Measurements from ENCODE around the gene MAML2. TPM values are rescaled to one million over a fixed set of nuclear protein-coding genes. Genes with fewer than 3 reads are reported as not detected.
A peak's percentile ranks its signal among the peaks of the same experiment; 100 is the strongest.
"Not testable (repeated sequence)": the region's sequence is repeated elsewhere in the genome, so short reads cannot be mapped to it uniquely, and the experiment has no call there.

The MAML2 gene
- total RNA-seq, 2 experiments from 2014 or later = 11.8 to 12.5 TPM

- peaks cover 22% of the 10 kb centered on the region for H3K36me3 Mint-ChIP-seq (ENCODE audit: low read depth)
- peaks cover 81% of the 10 kb centered on the region for H3K4me1 Mint-ChIP-seq (ENCODE audit: low read depth)
- POLR2A ChIA-PET = interaction anchor here (0.8 to 2.2 kb wide), 7 partner anchors 12 to 154 kb away, joined by 3 to 12 read pairs (median 4); partner anchors contain the start of gene MAML2
- ATAC-seq (peak; percentile 60), DNase-seq (peak; percentile 58)
- TF ChIP-seq, protein P1, sequence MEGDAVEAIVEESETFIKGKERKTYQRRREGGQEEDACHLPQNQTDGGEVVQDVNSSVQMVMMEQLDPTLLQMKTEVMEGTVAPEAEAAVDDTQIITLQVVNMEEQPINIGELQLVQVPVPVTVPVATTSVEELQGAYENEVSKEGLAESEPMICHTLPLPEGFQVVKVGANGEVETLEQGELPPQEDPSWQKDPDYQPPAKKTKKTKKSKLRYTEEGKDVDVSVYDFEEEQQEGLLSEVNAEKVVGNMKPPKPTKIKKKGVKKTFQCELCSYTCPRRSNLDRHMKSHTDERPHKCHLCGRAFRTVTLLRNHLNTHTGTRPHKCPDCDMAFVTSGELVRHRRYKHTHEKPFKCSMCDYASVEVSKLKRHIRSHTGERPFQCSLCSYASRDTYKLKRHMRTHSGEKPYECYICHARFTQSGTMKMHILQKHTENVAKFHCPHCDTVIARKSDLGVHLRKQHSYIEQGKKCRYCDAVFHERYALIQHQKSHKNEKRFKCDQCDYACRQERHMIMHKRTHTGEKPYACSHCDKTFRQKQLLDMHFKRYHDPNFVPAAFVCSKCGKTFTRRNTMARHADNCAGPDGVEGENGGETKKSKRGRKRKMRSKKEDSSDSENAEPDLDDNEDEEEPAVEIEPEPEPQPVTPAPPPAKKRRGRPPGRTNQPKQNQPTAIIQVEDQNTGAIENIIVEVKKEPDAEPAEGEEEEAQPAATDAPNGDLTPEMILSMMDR (IDR thresholded peaks at IDR 0.05) = no peak
- CTCF ChIA-PET = interaction anchor here (0.8 to 1.5 kb wide), 10 partner anchors 12 to 174 kb away, joined by 3 to 5 read pairs (median 4); no protein-coding TSS in a partner anchor
- H3K4me3 Mint-ChIP-seq = peak overlapping the region; percentile 43
- H3K9me3 Mint-ChIP-seq = peaks cover 6% of the 10 kb centered on the region
- H3K27ac Mint-ChIP-seq = peak overlapping the region; percentile 86
- intact Hi-C loops (cut with micrococcal nuclease) = loop anchor here (2.0 kb wide), 1 partner anchor 154 kb away; the partner anchor contains the start of gene MAML2
- H3K27me3 Mint-ChIP-seq = no peaks in the 10 kb centered on the region
Observed at GRCh38 chr11:96188243-96189006, 154.6 kb downstream of the MAML2 start.

GRCh38 chr11:96187822-96188221 lies 155.2 kb downstream of the MAML2 start:
- H3K27ac Mint-ChIP-seq = peak overlapping the region; percentile 86
- POLR2A ChIA-PET = interaction anchor here (0.8 to 2.2 kb wide), 3 partner anchors 82 to 155 kb away, joined by 3 to 12 read pairs (median 5); partner anchors contain the start of gene MAML2
- H3K4me3 Mint-ChIP-seq = peak overlapping the region; percentile 43
- H3K36me3 Mint-ChIP-seq (ENCODE audit: low read depth) = peaks cover 22% of the 10 kb centered on the region
- no peaks in the 10 kb centered on the region for H3K27me3 Mint-ChIP-seq
- peak; percentile 68 for ATAC-seq
- intact Hi-C loops (cut with micrococcal nuclease) = loop anchor here (2.0 kb wide), 1 partner anchor 155 kb away; the partner anchor contains the start of gene MAML2
- CTCF ChIA-PET = interaction anchor here (0.8 to 1.2 kb wide), 3 partner anchors 23 to 100 kb away, joined by 3 to 4 read pairs (median 4); no protein-coding TSS in a partner anchor
- H3K4me1 Mint-ChIP-seq (ENCODE audit: low read depth) = peaks cover 79% of the 10 kb centered on the region
- DNase-seq = peak; percentile 72
- TF ChIP-seq, protein P1 (IDR thresholded peaks at IDR 0.05) = no peak
- peaks cover 6% of the 10 kb centered on the region for H3K9me3 Mint-ChIP-seq

- H3K27ac Mint-ChIP-seq = peak overlapping the region; percentile 86
- TF ChIP-seq, protein P1 (IDR thresholded peaks at IDR 0.05) = no peak
Observed at GRCh38 chr11:96186806-96187205, 156.2 kb downstream of the MAML2 start.

DNA sequence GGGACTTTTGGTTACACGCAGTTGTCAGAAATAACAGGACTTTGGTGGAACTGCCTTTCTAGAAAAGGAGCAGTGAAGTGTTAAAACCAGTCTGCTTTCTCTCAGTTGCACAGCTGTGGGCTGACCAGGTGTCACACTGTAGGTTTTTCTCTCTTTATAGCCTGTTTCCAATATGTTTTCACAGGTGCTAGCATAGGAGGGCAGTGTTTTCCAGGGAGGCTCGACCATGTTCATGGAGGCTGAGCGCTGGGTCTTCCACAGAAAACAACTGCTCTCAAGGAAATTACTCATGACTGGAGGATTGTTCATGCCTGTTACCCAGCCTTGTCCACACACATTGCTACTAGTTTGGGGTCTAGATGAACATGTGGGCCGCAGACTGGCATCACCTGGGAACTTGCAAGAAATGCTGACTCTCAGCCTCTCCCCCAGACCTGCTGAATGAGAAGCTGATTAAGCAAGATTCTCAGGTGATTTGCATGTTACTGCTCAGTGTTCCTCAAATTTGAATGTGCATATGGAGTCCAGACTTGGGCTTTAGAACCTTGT lies 157.7 kb downstream of the MAML2 start:
- no peak overlapping the region for H3K27ac Mint-ChIP-seq
- H3K27me3 Mint-ChIP-seq = no peaks in the 10 kb centered on the region
- no peak overlapping the region for H3K4me3 Mint-ChIP-seq
- intact Hi-C loops (cut with micrococcal nuclease) = no loop called here
- ATAC-seq = no peak
- TF ChIP-seq, protein P1 (IDR thresholded peaks at IDR 0.05) = no peak
- ChIA-PET CTCF (interaction anchor here (0.8 to 1.5 kb wide), 6 partner anchors 8 to 158 kb away, joined by 3 to 4 read pairs (median 4); partner anchors contain the start of gene MAML2), POLR2A (interaction anchor here (0.6 to 2.8 kb wide), 2 partner anchors 12 to 50 kb away, joined by 3 to 9 read pairs; no protein-coding TSS in a partner anchor)
- DNase-seq = no peak
- peaks cover 8% of the 10 kb centered on the region for H3K36me3 Mint-ChIP-seq (ENCODE audit: low read depth)
- H3K4me1 Mint-ChIP-seq (ENCODE audit: low read depth) = peaks cover 74% of the 10 kb centered on the region
- no peaks in the 10 kb centered on the region for H3K9me3 Mint-ChIP-seq

More at GRCh38 chr11:96186806-96187205, 156.2 kb downstream of the MAML2 start:
- no peaks in the 10 kb centered on the region for H3K27me3 Mint-ChIP-seq
- ATAC-seq (no peak), DNase-seq (no peak)
- CTCF ChIA-PET = interaction anchor here (1.2 to 1.5 kb wide), 3 partner anchors 8 to 156 kb away, joined by 4 read pairs; partner anchors contain the start of gene MAML2
- no peak overlapping the region for H3K4me3 Mint-ChIP-seq
- POLR2A ChIA-PET = interaction anchor here (1.3 to 2.8 kb wide), 3 partner anchors 13 to 202 kb away, joined by 4 to 9 read pairs (median 5); partner anchors contain the start of genes CCDC82 and JRKL
- intact Hi-C loops (cut with micrococcal nuclease) = no loop called here
- peaks cover 77% of the 10 kb centered on the region for H3K4me1 Mint-ChIP-seq (ENCODE audit: low read depth)
- peaks cover 16% of the 10 kb centered on the region for H3K36me3 Mint-ChIP-seq (ENCODE audit: low read depth)
- peaks cover 4% of the 10 kb centered on the region for H3K9me3 Mint-ChIP-seq

DNA sequence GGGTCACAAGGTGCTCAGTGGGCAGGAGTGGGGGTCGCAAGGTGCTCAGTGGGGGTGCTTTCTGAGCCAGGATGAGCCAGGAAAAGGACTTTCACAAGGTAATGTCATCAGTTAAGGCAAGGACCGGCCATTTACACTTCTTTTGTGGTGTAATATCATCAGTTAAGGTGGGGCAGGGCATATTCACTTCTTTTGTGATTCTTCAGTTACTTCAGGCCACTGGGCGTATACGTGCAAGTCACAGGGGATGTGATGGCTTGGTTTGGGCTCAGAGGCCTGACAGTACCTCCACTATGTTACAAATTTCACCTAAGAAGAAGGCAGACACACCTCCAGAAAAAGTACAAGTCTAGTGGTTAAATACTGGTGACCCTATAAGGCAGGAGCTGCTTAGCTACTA lies 162.1 kb downstream of the MAML2 start:
- H3K4me1 Mint-ChIP-seq (ENCODE audit: low read depth) = peaks cover 71% of the 10 kb centered on the region

More for the DNA sequence above, 162.1 kb downstream of the MAML2 start:
- ATAC-seq; H3K4me3 Mint-ChIP-seq; DNase-seq; H3K9me3 Mint-ChIP-seq; intact Hi-C loops (cut with micrococcal nuclease); H3K27me3 Mint-ChIP-seq; POLR2A ChIA-PET; CTCF ChIA-PET; H3K27ac Mint-ChIP-seq: not testable (repeated sequence)
- H3K36me3 Mint-ChIP-seq (ENCODE audit: low read depth) = peaks cover 27% of the 10 kb centered on the region

Measured in activated CD8-positive, alpha-beta T cell treated with anti-CD3 and anti-CD28 coated beads for 36 hours (primary cell).